IMR-90 (cell line): ENCODE results near the gene HRAS. TPM values are rescaled to one million over a fixed set of nuclear protein-coding genes. Genes with fewer than 3 reads are reported as not detected.

Experiments used
- CHD1 ChIP-seq: IDR thresholded peaks from 2 replicates; pipeline ENCODE4 v1.6.1; 2012; ENCODE audit warnings: low read depth, low read length, improper control_type of control experiment
- NFE2L2 ChIP-seq: fragments of 150-350 bp; IDR thresholded peaks from 2 replicates; pipeline ENCODE4 v1.6.1; 2016; ENCODE audit warnings: low read depth, mild to moderate bottlenecking, low read length
- polyA plus RNA-seq, 3 experiments: library from polyadenylated mRNA; depleted of rRNA; stranded (reverse); fragments of >200 nt; gene quantifications; 2 replicates each; pipeline ENCODE4 v1.2.3, GENCODE V29; 2012; ENCODE audit warnings: low replicate concordance in 1 of 3
- total RNA-seq: library from RNA; depleted of rRNA; stranded (reverse); fragments of >200 nt; gene quantifications from 2 replicates; pipeline ENCODE4 v1.2.3, GENCODE V29; 2012
- TF ChIP-seq, protein P1 (sequence below): conservative IDR thresholded peaks from 2 replicates; pipeline ENCODE4 v1.5.1; 2012; ENCODE audit warnings: mild to moderate bottlenecking, low read depth, low read length, improper control_type of control experiment

The HRAS gene
- total and polyA plus RNA-seq, 2 of the 4 experiments (the other 2 are of a cell fraction): 108 to 123 TPM

DNA sequence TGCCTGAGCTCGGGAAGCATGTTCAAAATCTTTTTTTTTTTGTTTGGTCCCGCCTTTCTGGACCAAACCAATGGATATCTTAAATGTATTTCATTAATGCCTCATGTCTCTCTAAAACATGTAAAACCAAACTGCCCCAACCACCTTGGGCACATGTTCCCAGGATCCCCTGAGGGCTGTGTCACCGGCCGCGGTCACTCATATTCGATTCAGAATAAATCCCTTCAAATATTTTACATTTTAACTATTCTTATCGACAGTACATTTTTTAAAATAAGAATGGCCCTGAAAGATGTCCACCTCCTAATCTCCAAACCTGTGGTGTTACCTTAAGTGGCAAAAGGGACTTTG lies 30.4 kb downstream of the HRAS start (continued):
- TF ChIP-seq, protein P1, sequence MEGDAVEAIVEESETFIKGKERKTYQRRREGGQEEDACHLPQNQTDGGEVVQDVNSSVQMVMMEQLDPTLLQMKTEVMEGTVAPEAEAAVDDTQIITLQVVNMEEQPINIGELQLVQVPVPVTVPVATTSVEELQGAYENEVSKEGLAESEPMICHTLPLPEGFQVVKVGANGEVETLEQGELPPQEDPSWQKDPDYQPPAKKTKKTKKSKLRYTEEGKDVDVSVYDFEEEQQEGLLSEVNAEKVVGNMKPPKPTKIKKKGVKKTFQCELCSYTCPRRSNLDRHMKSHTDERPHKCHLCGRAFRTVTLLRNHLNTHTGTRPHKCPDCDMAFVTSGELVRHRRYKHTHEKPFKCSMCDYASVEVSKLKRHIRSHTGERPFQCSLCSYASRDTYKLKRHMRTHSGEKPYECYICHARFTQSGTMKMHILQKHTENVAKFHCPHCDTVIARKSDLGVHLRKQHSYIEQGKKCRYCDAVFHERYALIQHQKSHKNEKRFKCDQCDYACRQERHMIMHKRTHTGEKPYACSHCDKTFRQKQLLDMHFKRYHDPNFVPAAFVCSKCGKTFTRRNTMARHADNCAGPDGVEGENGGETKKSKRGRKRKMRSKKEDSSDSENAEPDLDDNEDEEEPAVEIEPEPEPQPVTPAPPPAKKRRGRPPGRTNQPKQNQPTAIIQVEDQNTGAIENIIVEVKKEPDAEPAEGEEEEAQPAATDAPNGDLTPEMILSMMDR: no peak
- no peak for TF ChIP-seq CHD1
- TF ChIP-seq NFE2L2: no peak
